ENCODE results near the gene ITGA5.
A peak's percentile ranks its signal among the peaks of the same experiment; 100 is the strongest.

Gene ITGA5

DNA sequence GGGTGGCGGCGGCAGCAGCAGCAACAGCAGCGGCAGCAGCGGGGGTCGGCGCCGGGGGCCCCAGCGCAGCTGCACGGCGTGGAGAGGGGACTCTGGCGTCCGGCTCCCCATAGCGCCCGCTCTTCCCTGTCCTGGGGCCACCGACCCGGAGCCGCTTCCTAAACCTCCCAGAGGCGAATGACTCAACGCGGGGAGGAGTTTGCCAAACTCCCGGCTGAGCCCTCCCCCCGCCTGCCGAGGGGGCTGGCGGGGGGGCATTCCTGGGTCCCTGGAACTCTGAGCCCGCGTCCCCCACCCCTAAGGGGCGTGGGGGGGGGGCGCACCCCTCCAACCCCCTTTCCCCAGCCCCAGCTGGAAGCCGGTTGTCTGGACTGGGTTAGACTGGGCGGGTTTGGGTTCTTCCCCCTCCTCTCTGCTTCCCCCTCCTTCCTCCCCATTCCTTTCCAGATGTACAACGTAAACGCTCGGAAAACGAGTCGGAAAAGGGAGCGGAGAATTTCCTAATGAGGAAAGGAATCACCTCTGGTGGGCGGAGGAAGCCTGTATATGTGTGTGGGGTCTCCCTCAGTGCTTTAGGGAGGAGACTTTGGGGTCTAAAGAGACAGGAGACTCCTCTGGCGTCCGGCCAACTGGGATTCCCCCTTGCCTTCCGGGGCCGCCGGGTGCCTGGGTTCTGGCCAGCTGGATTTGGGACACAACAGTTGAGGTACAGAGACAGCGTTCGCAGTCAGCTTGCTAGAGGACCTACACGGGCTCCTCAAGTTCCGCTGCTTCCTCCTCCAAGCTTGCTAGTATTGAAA lies at the start of gene ITGA5:
Gene ITGA5 (minus strand): TSS at position 179 of the 800 bp plus-strand sequence. CDS start 68 bp downstream, at position 111.
- peak; percentile 80 for DNase-seq

GRCh38 chr12:54465857-54466523 lies 46.9 kb upstream of the ITGA5 start:
- DNase-seq = no peak

- no peak for DNase-seq
Measured at GRCh38 chr12:54463484-54463883, 44.4 kb upstream of the ITGA5 start.

DNA sequence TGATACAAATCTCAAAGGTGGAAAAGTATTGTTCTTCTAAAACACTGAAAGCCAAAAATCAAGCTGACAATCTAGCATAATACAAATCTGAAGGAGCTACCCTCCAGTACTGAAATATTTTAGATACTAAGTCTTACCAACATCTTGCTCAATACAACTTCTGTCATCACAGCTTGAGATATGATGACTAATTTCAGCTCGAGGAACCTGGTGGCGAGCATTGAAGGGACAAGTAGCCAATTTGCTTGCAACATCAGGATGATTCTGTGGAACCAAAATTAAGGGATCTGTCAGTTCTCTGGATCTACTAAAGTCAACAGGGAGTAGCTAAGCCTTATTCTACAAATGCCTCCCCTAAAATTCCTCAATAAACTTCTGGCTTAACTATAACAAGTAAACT lies 44.0 kb upstream of the ITGA5 start:
- DNase-seq = no peak

GRCh38 chr12:54460317-54460923 lies 41.4 kb upstream of the ITGA5 start:
- DNase-seq = no peak

- no peak for DNase-seq
Measured at GRCh38 chr12:54459355-54459754, 40.3 kb upstream of the ITGA5 start.

DNA sequence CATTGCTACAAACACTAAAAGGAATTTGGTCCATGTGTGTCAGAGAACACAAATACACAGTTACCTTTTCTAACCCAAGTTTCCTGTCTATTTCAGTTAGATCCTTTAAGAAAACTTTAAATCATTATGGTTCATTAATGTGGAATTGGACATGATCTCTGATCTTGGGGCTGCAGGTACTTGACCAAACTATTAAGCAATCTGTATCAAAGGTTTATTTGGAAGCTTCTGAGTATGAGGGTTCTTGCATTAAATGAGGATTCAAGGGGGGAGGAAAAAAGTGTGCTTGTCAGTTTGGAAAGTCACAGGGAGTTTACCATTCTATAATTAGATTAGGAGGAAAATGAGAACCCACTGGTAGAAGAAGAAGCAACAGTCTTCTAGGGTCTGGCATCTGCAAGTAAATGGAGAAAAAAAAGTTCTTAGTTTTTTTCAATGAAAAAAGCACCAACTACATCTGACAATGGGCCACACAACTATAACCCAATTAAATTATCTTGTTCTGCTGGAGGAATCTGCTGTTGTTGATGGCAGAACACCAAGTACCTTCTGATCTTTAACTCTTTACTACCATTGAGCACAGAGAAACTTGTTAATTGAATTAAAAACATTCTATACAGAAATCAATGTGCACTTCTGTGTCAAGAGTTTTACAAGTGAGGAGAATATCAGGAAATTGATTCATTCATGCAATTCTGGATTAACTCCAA lies 36.8 kb upstream of the ITGA5 start:
- no peak for DNase-seq

- DNase-seq = no peak
Measured at GRCh38 chr12:54452628-54453027, 33.6 kb upstream of the ITGA5 start.

GRCh38 chr12:54448344-54448743 lies 29.3 kb upstream of the ITGA5 start:
- no peak for DNase-seq

- no peak for DNase-seq
Measured at GRCh38 chr12:54447917-54448316, 28.9 kb upstream of the ITGA5 start.

GRCh38 chr12:54444206-54444605 lies 25.1 kb upstream of the ITGA5 start:
- DNase-seq = peak; percentile 47

DNA sequence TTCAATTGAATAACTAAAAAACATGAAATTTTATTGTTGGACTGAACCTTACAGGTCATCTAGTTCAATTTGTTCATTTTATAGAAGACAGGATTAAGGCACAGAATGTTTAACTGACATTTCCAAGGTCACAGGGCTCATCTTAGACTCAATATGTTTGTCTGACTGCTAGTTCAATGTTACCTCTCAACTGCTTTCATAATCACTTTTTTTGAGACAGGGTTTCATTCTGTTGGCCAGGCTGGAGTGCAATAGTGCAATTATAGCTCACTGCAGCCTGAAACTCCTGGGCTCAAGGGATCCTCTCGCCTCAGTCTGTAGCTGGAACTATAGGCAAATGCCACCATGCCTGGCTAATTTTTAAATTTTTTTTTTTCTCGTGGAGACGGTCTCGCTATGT lies 24.4 kb upstream of the ITGA5 start:
- no peak for DNase-seq

DNA sequence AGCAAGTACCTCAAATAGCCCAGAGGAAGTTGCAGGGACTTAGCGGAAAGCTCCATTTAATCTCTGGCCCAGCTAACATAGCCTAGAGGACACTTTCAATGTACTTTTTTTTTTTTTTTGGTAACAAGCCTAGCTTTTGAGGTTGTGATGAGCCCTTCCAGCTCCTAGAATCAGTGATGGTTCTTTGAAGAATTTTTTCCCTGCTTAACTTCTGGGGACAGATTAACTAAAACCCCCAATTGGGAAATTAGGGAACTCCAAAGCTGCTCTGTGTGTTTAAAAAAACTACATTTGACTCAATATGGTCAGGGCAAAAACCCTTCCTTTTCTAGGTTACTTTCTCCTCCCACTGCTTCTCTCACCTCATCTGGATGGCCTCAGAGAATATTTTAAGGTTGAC lies 23.9 kb upstream of the ITGA5 start:
- DNase-seq = no peak

GRCh38 chr12:54442099-54442498 lies 23.0 kb upstream of the ITGA5 start:
- DNase-seq = no peak

DNA sequence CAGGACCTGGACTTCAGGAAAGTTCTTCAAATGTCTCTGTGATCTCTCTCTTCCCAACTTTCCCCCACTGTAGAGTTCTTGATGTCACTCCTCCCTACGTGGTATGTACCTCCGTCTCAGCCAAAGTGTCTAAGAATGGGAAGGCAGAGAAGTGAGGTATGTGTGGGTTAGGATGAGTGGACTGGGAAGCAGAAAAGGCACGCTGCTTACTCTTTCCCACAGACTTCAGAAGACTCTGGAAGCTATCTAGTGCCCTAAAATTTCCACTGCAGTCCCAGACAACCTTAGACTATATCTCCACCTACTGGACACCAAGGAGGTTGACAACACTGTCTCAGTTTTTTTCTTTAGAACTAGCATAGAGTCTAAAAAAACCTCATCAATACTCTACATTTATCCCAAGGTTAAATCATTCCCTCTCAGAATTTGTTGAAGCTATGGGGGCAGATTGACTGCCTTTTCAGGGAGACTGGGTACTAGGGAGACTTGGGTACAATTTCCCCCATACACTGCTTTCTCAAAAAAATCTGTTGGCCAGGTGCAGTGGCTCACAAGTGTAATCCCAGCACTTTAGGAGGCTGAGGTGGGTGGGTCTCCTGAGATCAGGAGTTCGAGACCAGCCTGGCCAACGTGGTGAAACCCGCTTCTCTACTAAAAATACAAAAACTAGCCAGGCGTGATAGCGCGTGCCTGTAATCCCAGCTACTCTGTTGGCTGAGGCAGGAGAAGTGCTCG lies 20.6 kb upstream of the ITGA5 start:
- DNase-seq = peak; percentile 80

- DNase-seq = no peak
Measured at GRCh38 chr12:54439096-54439495, 20.0 kb upstream of the ITGA5 start.

- DNase-seq = no peak
Measured at GRCh38 chr12:54438517-54438916, 19.5 kb upstream of the ITGA5 start.

DNA sequence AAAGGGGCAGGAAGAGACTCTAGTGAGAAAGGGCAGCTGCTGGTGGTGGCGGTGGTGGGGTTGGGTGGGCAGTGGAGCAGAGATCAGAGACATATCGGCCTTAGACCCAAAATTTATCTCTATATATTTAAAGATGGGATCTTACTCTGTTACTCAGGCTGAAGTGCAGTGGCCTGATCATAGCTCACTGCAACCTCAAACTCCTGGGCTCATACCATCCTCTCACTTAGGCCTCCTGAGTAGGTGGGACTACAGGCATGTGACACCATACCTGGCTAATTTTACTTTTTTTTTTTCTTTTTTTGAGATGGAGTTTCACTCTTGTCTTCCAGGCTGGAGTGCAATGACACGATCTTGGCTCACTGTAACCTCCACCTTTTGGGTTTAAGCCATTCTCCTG lies 18.6 kb upstream of the ITGA5 start:
- no peak for DNase-seq

GRCh38 chr12:54437243-54437642 lies 18.2 kb upstream of the ITGA5 start:
- DNase-seq = no peak

- DNase-seq = no peak
Measured at GRCh38 chr12:54432815-54433164, 13.7 kb upstream of the ITGA5 start.

DNA sequence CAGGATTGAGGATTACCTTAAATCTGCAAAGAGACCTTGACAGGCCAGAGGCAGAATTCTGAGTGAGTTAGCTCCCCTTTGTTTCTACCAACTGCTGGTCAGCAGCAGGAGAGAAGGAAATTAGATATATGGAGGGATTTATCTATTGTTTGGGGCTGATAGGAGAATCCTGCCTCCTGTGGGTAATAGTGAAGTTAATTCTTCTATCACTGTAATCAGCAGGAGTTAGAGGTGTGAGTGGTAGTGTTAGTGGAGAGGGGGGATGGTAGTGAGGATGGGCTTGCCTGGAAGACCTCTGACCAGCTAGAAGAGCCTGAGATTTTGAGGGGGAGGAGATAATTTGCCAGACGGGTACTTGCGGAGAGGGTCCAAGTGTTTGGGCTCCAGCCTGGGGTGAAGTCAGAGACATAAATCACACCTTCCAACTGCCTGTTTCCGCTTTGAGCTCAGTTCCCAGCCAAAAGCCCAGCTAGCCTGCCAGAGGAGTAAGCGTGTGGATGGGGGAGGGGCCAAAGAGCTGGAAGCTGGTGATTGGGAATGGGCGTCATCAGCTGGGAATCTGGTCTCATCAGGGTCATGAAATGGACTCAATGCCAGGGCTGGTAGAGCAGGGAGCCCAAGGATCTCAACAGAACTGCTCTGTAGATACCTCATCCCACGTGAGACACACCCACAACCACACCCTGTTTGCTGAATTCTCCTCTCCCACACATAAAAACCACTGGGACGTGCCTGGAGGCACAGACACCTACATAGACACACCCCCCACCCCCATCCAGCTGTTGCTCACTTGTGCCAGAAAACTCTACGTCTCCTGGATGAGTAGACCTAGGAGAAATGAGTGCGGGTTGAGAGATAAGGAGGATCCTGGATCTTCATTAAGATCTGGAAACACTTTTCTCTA lies 13.1 kb upstream of the ITGA5 start:
- no peak for DNase-seq

Data from DMS53 (cell line).